Karpas-422 (cell line): ENCODE measurements around the gene PUS7. TPM values are rescaled to one million over a fixed set of nuclear protein-coding genes. Genes with fewer than 3 reads are reported as not detected.
A peak's percentile ranks its signal among the peaks of the same experiment; 100 is the strongest.
"Not testable (repeated sequence)": the region's sequence is repeated elsewhere in the genome, so short reads cannot be mapped to it uniquely, and the experiment has no call there.

Source experiments
- DNase-seq: peaks from one replicate; pipeline ENCODE4 v3.0.0-alpha.2; 2015
- H2AFZ ChIP-seq: fragments of 200-600 bp; sonication (generic); 2 replicates; pipeline ENCODE4 v1.6.1; 2014; ENCODE audit warnings: antibody characterized with exemption, low read length, mixed read lengths
- H3K27ac ChIP-seq: fragments of 200-600 bp; sonication (generic); 2 replicates; pipeline ENCODE4 v1.5.1; 2014; ENCODE audit warnings: mild to moderate bottlenecking, low read length, moderate library complexity
- H3K27me3 ChIP-seq: fragments of 200-600 bp; sonication (generic); 2 replicates; pipeline ENCODE4 v1.6.1; 2014; ENCODE audit warnings: low read length, mixed read lengths
- H3K36me3 ChIP-seq: fragments of 200-600 bp; sonication (generic); 2 replicates; pipeline ENCODE4 v1.6.1; 2014; ENCODE audit warnings: low read length, mixed read lengths; ENCODE audit not compliant: insufficient read depth
- H3K4me1 ChIP-seq: fragments of 200-600 bp; sonication (generic); 2 replicates; pipeline ENCODE4 v1.6.1; 2014; ENCODE audit warnings: mild to moderate bottlenecking, low read length, mixed read lengths
- H3K4me2 ChIP-seq: fragments of 200-600 bp; sonication (generic); 2 replicates; pipeline ENCODE4 v1.6.1; 2014; ENCODE audit warnings: low read length, low read depth, mild to moderate bottlenecking; ENCODE audit not compliant: poor library complexity, severe bottlenecking
- H3K4me3 ChIP-seq: fragments of 200-600 bp; sonication (generic); 2 replicates; pipeline ENCODE4 v1.5.1; 2014; ENCODE audit warnings: mild to moderate bottlenecking, antibody characterized with exemption, low read length, mixed read lengths
- H3K79me2 ChIP-seq: fragments of 200-600 bp; sonication (generic); 2 replicates; pipeline ENCODE4 v1.6.1; 2014; ENCODE audit warnings: mild to moderate bottlenecking, low read length, mixed read lengths
- H3K9ac ChIP-seq: fragments of 200-600 bp; sonication (generic); 2 replicates; pipeline ENCODE4 v1.6.0; 2014; ENCODE audit warnings: low read length
- H3K9me2 ChIP-seq: fragments of 200-600 bp; sonication (generic), shearing (Covaris generic); replicated peaks from 2 replicates; pipeline ENCODE4 v1.6.0; 2014; ENCODE audit warnings: mild to moderate bottlenecking, low read length, moderate library complexity; ENCODE audit not compliant: insufficient read depth
- H3K9me3 ChIP-seq: fragments of 300-700, 200-600 bp; sonication (generic); 2 replicates; pipeline ENCODE4 v1.6.1; 2014; ENCODE audit warnings: low read length, mixed read lengths
- H4K20me1 ChIP-seq: fragments of 200-600 bp; sonication (generic); 2 replicates; pipeline ENCODE4 v1.6.1; 2014; ENCODE audit warnings: mild to moderate bottlenecking, antibody characterized with exemption, low read length, low read depth; ENCODE audit not compliant: insufficient read depth
- total RNA-seq: library from RNA; depleted of rRNA; stranded (reverse); fragments of >200 nt; shearing (Covaris generic); gene quantifications from 2 replicates; pipeline ENCODE4 v1.2.3, GENCODE V29; 2014; ENCODE audit warnings: low replicate concordance

PUS7 gene
- total RNA-seq, 1 experiment from 2014 or later, result 22.0 TPM

- H3K79me2 ChIP-seq, H3K9me3 ChIP-seq, H3K4me2 ChIP-seq, H2AFZ ChIP-seq, H3K36me3 ChIP-seq, DNase-seq, H3K27me3 ChIP-seq, H3K9me2 ChIP-seq, H4K20me1 ChIP-seq, H3K9ac ChIP-seq, H3K4me1 ChIP-seq, H3K27ac ChIP-seq, H3K4me3 ChIP-seq: not testable (repeated sequence)
Observed at GRCh38 chr7:105437356-105437755, 84.7 kb downstream of the PUS7 start.

GRCh38 chr7:105429746-105430612 lies 92.1 kb downstream of the PUS7 start:
- Histone ChIP-seq H3K4me2 (no peak overlapping the region), H3K4me3 (no peak overlapping the region), H3K9me3 (no peaks in the 10 kb centered on the region), H3K9ac (no peak overlapping the region), H3K4me1 (no peaks in the 10 kb centered on the region), H2AFZ (no peak overlapping the region), H4K20me1 (no peaks in the 10 kb centered on the region), H3K79me2 (no peaks in the 10 kb centered on the region), H3K27me3 (no peaks in the 10 kb centered on the region), H3K9me2 (no peaks in the 10 kb centered on the region), H3K27ac (no peak overlapping the region), H3K36me3 (no peaks in the 10 kb centered on the region)
- peak; percentile 70 for DNase-seq

- no peak overlapping the region for H3K27ac ChIP-seq
- no peaks in the 10 kb centered on the region for H3K36me3 ChIP-seq
- H3K27me3 ChIP-seq, result no peaks in the 10 kb centered on the region
- no peak for DNase-seq
- no peaks in the 10 kb centered on the region for H3K4me1 ChIP-seq
- H3K4me2 ChIP-seq, result no peak overlapping the region
- no peak overlapping the region for H3K9ac ChIP-seq
- no peaks in the 10 kb centered on the region for H4K20me1 ChIP-seq
- no peaks in the 10 kb centered on the region for H3K9me3 ChIP-seq
- no peak overlapping the region for H2AFZ ChIP-seq
- no peaks in the 10 kb centered on the region for H3K9me2 ChIP-seq
- no peak overlapping the region for H3K4me3 ChIP-seq
- no peaks in the 10 kb centered on the region for H3K79me2 ChIP-seq
Observed at GRCh38 chr7:105426606-105427146, 95.4 kb downstream of the PUS7 start.

DNA sequence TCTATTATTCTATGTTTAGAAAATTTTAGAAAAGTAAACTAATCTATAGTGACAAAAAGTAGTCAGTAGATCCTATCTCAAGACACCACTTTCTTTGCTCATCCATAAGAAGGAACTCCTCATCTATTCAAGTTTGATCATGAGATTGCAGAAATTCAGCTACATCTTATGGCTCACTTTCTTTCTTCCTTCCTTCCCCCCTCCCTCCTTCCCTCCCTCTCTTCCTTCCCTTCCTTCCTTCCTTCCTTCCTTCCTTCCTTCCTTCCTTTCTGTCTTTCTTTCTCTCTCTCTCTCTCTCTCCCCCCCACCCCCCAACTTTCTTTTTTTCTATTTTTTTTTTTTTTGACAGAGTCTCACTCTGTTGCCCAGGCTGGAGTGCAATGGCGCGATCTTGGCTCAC lies 98.1 kb downstream of the PUS7 start:
- Histone ChIP-seq H3K27me3 (no peaks in the 10 kb centered on the region), H3K4me3 (no peak overlapping the region), H3K27ac (no peak overlapping the region), H4K20me1 (no peaks in the 10 kb centered on the region), H2AFZ (no peak overlapping the region), H3K36me3 (no peaks in the 10 kb centered on the region), H3K9ac (no peak overlapping the region), H3K4me1 (no peaks in the 10 kb centered on the region), H3K4me2 (no peak overlapping the region), H3K9me3 (no peaks in the 10 kb centered on the region), H3K9me2 (no peaks in the 10 kb centered on the region), H3K79me2 (no peaks in the 10 kb centered on the region)
- DNase-seq, result no peak

DNA sequence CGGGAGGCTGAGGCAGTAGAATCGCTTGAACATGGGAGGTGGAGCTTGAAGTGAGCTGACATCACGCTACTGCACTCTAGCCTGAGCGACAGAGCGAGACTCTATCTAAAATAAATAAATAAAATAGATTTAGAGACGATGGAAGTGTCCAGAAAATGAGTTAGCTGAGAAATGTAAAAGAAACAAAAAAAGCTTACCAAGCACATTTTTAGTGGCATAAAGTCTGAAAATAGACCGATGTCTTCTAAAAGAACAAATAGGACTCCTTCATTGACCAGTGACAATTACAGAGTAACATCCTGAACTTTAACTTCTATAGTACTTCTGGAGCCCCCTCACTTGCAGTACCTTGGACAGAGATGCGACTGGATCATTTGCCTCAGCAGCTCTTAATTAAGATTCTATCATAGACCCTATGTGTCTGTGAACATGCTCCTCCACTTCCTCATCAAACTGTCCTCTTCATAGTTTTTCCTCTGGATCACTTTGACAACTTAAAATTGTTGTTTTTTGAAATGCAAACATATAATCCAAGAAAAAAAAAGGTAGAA lies 108.1 kb downstream of the PUS7 start:
- Histone ChIP-seq H3K4me3 (no peak overlapping the region), H3K36me3 (no peaks in the 10 kb centered on the region), H3K4me1 (no peaks in the 10 kb centered on the region), H3K9me3 (no peaks in the 10 kb centered on the region), H2AFZ (no peak overlapping the region), H3K9me2 (no peaks in the 10 kb centered on the region), H3K9ac (no peak overlapping the region), H3K79me2 (no peaks in the 10 kb centered on the region), H3K27me3 (no peaks in the 10 kb centered on the region), H3K4me2 (no peak overlapping the region), H4K20me1 (no peaks in the 10 kb centered on the region), H3K27ac (no peak overlapping the region)
- DNase-seq, result peak; percentile 46

GRCh38 chr7:105410774-105411173 lies 111.3 kb downstream of the PUS7 start:
- H4K20me1 ChIP-seq, H3K9me2 ChIP-seq, H3K4me1 ChIP-seq, H3K27ac ChIP-seq, DNase-seq, H3K4me2 ChIP-seq, H2AFZ ChIP-seq, H3K36me3 ChIP-seq, H3K27me3 ChIP-seq, H3K9ac ChIP-seq, H3K4me3 ChIP-seq, H3K9me3 ChIP-seq, H3K79me2 ChIP-seq: not testable (repeated sequence)

DNA sequence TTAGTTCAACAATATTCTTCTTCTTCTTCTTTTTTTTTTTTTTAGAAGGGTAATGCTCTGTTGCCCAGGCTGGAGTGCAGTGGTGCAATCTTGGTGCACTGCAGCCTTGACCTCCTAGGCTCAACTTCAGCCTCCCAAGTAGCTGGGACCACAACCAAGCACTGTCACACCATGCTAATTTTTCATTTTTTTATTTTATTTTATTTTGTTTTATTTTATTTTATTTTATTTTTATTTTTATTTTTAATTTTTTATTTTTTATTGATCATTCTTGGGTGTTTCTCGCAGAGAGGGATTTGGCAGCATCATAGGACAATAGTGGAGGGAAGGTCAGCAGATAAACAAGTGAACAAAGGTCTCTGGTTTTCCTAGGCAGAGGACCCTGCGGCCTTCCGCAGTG lies 112.3 kb downstream of the PUS7 start:
- not testable (repeated sequence) for H3K36me3 ChIP-seq, H3K27ac ChIP-seq, H3K4me2 ChIP-seq, H3K9me3 ChIP-seq, H3K9ac ChIP-seq, H3K9me2 ChIP-seq, H3K4me1 ChIP-seq, H3K79me2 ChIP-seq, H3K27me3 ChIP-seq, H4K20me1 ChIP-seq, DNase-seq, H3K4me3 ChIP-seq, H2AFZ ChIP-seq

- Histone ChIP-seq H3K27ac (no peak overlapping the region), H3K4me3 (no peak overlapping the region), H3K9me2 (no peaks in the 10 kb centered on the region), H3K9ac (no peak overlapping the region), H3K36me3 (no peaks in the 10 kb centered on the region), H2AFZ (no peak overlapping the region), H3K79me2 (no peaks in the 10 kb centered on the region), H3K4me1 (no peaks in the 10 kb centered on the region), H3K4me2 (no peak overlapping the region), H3K9me3 (no peaks in the 10 kb centered on the region), H4K20me1 (no peaks in the 10 kb centered on the region), H3K27me3 (no peaks in the 10 kb centered on the region)
- no peak for DNase-seq
Observed at GRCh38 chr7:105408791-105409410, 113.2 kb downstream of the PUS7 start.
